Astrocyte of the cerebellum (primary cell): Measurements from ENCODE around the gene ARRB1.

ENCODE experiments used
- DNase-seq: peaks from one replicate; pipeline ENCODE4 v3.0.0-alpha.2; 2011; ENCODE audit warnings: low read depth
- H3K4me3 ChIP-seq: 2 replicates; pipeline ENCODE4 v1.5.1; 2011; ENCODE audit warnings: mild to moderate bottlenecking, low read depth, low read length, moderate library complexity
- CTCF ChIP-seq: IDR thresholded peaks from 2 replicates; pipeline ENCODE4 v1.5.1; 2012; ENCODE audit warnings: low read length, low read depth, moderate library complexity, mild to moderate bottlenecking; ENCODE audit errors: missing control alignments
- in situ Hi-C: cut with HindIII; loops from 2 replicates; pipeline ENCODE4 v1.10.0; 2017; ENCODE audit warnings: low sequenced_read_pairs

ARRB1 gene

GRCh38 chr11:75389276-75389605 is 37.8 kb upstream of the ARRB1 start:
- in situ Hi-C loops: no loop called here
- no peak overlapping the region for H3K4me3 ChIP-seq
- no peak for DNase-seq
- no peak for TF ChIP-seq CTCF

DNA sequence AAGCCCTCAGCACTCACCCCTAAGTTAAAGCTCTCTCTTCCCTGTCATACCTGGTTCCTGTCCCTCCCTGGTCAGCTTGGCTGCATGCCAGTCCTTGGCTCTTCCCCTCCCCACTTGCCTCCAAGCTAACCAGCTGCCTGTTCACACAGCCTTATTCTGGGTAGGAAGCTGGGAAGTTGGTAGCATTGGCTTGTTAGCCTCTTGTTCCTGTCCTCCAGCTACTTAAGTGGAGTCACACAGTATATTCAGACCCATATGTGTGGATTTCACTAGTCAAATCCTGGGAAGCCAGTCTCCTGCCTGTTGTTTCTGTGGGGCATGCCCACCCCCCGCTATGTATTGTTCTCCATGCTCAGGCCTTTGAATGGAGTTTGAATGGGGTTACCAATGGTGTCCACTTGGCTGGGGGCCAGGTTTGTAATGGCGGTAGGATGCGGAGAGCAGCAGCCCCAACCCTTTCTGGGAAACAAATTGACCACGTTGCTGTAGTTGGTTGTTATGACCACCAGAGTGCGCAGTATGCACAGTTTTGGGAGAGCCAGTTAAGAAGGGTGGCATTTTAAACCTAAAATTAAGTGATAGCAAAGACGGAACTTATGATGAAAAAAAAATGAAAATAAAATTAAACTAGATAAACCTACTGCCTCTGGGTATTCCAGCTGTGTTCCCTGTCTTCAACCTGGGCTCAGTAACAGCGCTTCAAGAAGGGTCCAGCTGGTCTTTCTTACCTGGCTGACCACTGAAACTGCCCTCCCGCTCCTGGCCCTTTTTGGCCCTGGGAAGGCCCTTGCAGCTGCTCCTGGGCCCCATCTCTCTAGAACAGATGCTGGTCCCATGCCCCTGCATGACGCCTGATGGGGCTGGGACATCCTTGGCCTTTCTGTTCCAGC is 37.2 kb upstream of the ARRB1 start:
- no peak overlapping the region for H3K4me3 ChIP-seq
- in situ Hi-C loops: no loop called here
- TF ChIP-seq CTCF: peak; percentile 82
- DNase-seq: peak; percentile 60

DNA sequence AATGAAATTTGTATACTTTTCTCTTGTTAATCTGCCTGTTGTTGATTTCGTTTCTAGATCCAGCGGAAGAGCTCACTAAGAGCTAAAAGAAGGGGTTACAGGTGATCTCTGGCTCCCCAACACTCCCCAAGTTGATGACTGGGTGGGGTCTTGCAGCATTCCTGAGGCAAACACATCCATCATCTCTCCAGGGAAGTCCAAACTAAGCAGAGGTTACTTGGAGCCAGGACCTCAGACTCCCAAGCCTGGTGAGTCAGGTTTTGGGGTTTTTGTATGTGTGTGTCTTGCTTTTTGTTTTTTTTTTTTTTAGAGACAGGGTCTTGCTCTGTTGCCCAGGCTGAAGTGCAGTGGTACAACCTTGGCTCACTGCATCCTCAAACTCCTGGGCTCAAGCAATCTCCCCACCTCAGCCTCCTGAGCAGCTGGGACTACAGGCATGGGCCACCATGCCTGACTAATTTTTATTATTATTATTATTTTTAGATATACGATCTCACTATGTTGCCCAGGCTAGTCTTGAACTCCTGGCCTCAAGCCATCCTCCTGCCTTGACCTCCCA is 36.4 kb upstream of the ARRB1 start:
- in situ Hi-C loops: no loop called here
- no peak for DNase-seq
- no peak overlapping the region for H3K4me3 ChIP-seq
- TF ChIP-seq CTCF: no peak

DNA sequence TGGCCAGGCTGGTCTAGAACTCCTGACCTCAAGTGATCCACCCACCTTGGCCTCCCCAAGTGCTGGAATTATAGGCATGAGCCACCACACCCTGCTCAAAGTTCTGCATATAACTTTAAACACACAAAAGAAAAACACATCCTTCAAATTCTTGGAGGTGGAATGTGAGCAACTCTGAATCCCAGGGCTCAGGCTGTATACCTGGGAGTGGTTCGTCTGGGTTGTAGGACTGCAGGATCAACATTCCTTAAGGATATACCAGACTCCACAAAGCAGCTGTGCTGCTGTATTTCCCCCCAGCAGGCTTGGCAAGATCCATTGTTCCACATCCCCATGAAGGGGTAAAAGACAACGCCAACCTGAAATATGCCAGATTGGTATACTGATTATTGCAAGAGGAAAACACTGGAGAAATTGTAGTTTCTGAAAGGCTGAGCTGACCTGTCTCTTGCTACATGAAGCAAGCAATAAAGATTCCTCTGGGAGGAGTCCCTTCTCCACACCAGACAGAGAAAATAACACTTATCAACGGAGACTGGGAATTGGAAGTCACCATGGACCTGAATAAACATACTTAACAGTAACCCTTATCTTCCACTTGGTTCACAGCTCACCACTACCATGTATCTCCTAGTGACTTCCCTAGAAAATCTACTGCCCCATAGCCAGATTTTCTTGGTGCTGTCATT is 35.6 kb upstream of the ARRB1 start:
- DNase-seq: no peak
- H3K4me3 ChIP-seq: no peak overlapping the region
- in situ Hi-C loops: no loop called here
- no peak for TF ChIP-seq CTCF

GRCh38 chr11:75384438-75385080 is 33.1 kb upstream of the ARRB1 start:
- peak; percentile 98 for TF ChIP-seq CTCF
- DNase-seq: peak; percentile 26

DNA sequence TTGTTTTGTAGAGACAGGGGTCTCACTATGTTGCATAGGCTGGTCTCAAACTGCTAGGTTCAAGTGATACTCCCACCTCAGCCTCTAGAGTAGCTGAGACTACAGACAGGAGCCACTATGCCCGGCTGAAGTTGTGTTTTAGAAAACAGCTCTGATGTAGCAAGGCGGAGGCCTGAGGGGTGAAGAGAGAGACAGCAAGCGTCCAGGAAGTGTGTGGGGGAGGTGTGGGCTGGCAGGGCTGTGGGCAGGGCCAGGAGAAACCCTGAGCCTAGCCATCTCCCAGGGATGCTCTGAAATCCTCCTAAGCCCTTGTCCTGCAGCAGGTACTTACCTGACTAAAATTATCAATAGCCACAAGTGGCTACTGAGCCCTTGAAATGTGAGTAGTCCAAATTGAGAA is 31.8 kb upstream of the ARRB1 start:
- TF ChIP-seq CTCF: no peak
- no peak for DNase-seq
- in situ Hi-C loops: no loop called here
- no peak overlapping the region for H3K4me3 ChIP-seq

More at GRCh38 chr11:75384438-75385080, 33.1 kb upstream of the ARRB1 start:
- H3K4me3 ChIP-seq: no peak overlapping the region
- in situ Hi-C loops: no loop called here
